CD14-positive monocyte (primary cell): ENCODE data around the gene RAB40C. TPM values are rescaled to one million over a fixed set of nuclear protein-coding genes. Genes with fewer than 3 reads are reported as not detected.

Source experiments
- DNase-seq, 3 donors: peaks; one replicate each; pipeline ENCODE4 v3.0.0-alpha.2; 2011 to 2022
- H2AFZ ChIP-seq: 2 replicates; pipeline ENCODE4 v1.6.0; 2012; ENCODE audit warnings: mild to moderate bottlenecking, low read depth, low read length, inconsistent platforms; ENCODE audit not compliant: insufficient read depth, poor library complexity, severe bottlenecking
- H3K27ac ChIP-seq, 2 donors: 1 replicate in 1 of 2; 2 replicates in 1 of 2; pipeline ENCODE4 v1.5.1; 2012 to 2013; ENCODE audit warnings: low read length in 2 of 2, control low read depth in 1 of 2, inconsistent platforms in 1 of 2, low read depth in 1 of 2, mild to moderate bottlenecking in 1 of 2
- H3K27me3 ChIP-seq, 2 donors: one replicate each; pipeline versions ENCODE4 v1.6.0 to v1.6.1; 2011 to 2013; ENCODE audit warnings: low read length in 2 of 2; ENCODE audit not compliant: control insufficient read depth in 2 of 2, insufficient read depth in 2 of 2
- H3K36me3 ChIP-seq, 2 donors: replicated peaks in 1 of 2; 1 replicate in 1 of 2; 2 replicates in 1 of 2; pipeline versions ENCODE4 v1.5.1 to v1.6.1; 2012 to 2013; ENCODE audit warnings: low read length in 2 of 2, control low read depth in 1 of 2, inconsistent platforms in 1 of 2, mild to moderate bottlenecking in 1 of 2; ENCODE audit not compliant: insufficient read depth in 2 of 2, control insufficient read depth in 1 of 2
- H3K4me1 ChIP-seq, 2 donors: 1 replicate in 1 of 2; 2 replicates in 1 of 2; pipeline versions ENCODE4 v1.5.1 to v1.6.1; 2012 to 2013; ENCODE audit warnings: low read length in 2 of 2, control low read depth in 1 of 2, inconsistent platforms in 1 of 2, mild to moderate bottlenecking in 1 of 2, moderate library complexity in 1 of 2; ENCODE audit not compliant: insufficient read depth in 2 of 2, control insufficient read depth in 1 of 2
- H3K4me2 ChIP-seq: replicated peaks from 2 replicates; pipeline ENCODE3; 2012; ENCODE audit warnings: low read length, moderate library complexity, mild to moderate bottlenecking; ENCODE audit not compliant: poor library complexity, severe bottlenecking; ENCODE audit errors: extremely low read depth
- H3K4me3 ChIP-seq, 3 experiments: fragments of 200-600 bp in 1 of 3; sonication (generic) in 1 of 3; replicated peaks in 1 of 3; 1 replicate in 2 of 3; 2 replicates in 1 of 3; pipeline ENCODE4 v1.5.1; 2011 to 2013; ENCODE audit warnings: low read length in 3 of 3, mild to moderate bottlenecking in 3 of 3, control low read depth in 2 of 3, low read depth in 2 of 3, inconsistent platforms in 1 of 3, moderate library complexity in 1 of 3
- H3K79me2 ChIP-seq: 2 replicates; pipeline ENCODE4 v1.6.0; 2012; ENCODE audit warnings: mild to moderate bottlenecking, control low read depth, inconsistent platforms, low read length, moderate library complexity; ENCODE audit not compliant: insufficient read depth
- H3K9ac ChIP-seq: 2 replicates; pipeline ENCODE4 v1.6.0; 2017; ENCODE audit warnings: low read length, mild to moderate bottlenecking; ENCODE audit not compliant: insufficient read depth, poor library complexity, severe bottlenecking
- H3K9me3 ChIP-seq, 2 donors: replicated peaks in 1 of 2; 1 replicate in 1 of 2; 2 replicates in 1 of 2; pipeline versions ENCODE4 v1.5.1 to v1.6.1; 2012 to 2013; ENCODE audit warnings: low read length in 2 of 2, control low read depth in 1 of 2; ENCODE audit not compliant: control insufficient read depth in 1 of 2, insufficient read depth in 1 of 2
- H4K20me1 ChIP-seq: 2 replicates; pipeline ENCODE4 v1.6.0; 2012; ENCODE audit warnings: mild to moderate bottlenecking, low read length, control low read depth, moderate library complexity; ENCODE audit not compliant: insufficient read depth
- H3K27ac Mint-ChIP-seq, 7 donors: one replicate each; pipeline ENCODE4 v1.8.0; 2020; ENCODE audit warnings: mild to moderate bottlenecking in 7 of 7, mixed read lengths in 7 of 7, moderate library complexity in 6 of 7, inconsistent platforms in 2 of 7
- H3K27me3 Mint-ChIP-seq, 3 donors: one replicate each; pipeline ENCODE4 v1.8.0; 2021 to 2022; ENCODE audit warnings: low read depth in 3 of 3, mild to moderate bottlenecking in 3 of 3, mixed read lengths in 3 of 3, moderate library complexity in 3 of 3, inconsistent platforms in 1 of 3
- H3K36me3 Mint-ChIP-seq, 2 donors: one replicate each; pipeline ENCODE4 v1.8.0; 2020; ENCODE audit warnings: mixed read lengths in 2 of 2, inconsistent platforms in 1 of 2, mild to moderate bottlenecking in 1 of 2
- H3K4me1 Mint-ChIP-seq: one replicate; pipeline ENCODE4 v1.8.0; 2020; ENCODE audit warnings: mild to moderate bottlenecking, mixed read lengths
- H3K4me3 Mint-ChIP-seq, 2 donors: one replicate each; pipeline ENCODE4 v1.8.0; 2020; ENCODE audit warnings: mild to moderate bottlenecking in 2 of 2, mixed read lengths in 2 of 2, moderate library complexity in 1 of 2
- H3K9me3 Mint-ChIP-seq, 7 donors: one replicate each; pipeline ENCODE4 v1.8.0; 2020 to 2022; ENCODE audit warnings: mixed read lengths in 7 of 7, mild to moderate bottlenecking in 6 of 7, moderate library complexity in 6 of 7, inconsistent platforms in 2 of 7
- WGBS: methylation state at CpG from one replicate; pipeline ENCODE4 v1.1.5; 2013; ENCODE audit warnings: missing lambda C conversion rate; ENCODE audit not compliant: insufficient coverage; 5-methylcytosine and 5-hydroxymethylcytosine counted together
- intact Hi-C, 2 donors: fragments of 100-400 bp; cut with micrococcal nuclease; formaldehyde crosslinking; loops; one replicate each; pipeline versions ENCODE4 v1.15.0 to v1.15.1; 2023
- polyA plus RNA-seq, 3 donors: library from polyadenylated mRNA; depleted of rRNA in 1 of 3; unstranded in 2 of 3; stranded (reverse) in 1 of 3; fragments of 300-500 nt in 2 of 3; fragments of >200 nt in 1 of 3; fragmentation: Illumina TruSeq in 2 of 3; gene quantifications; 1 replicate in 2 of 3; 2 replicates in 1 of 3; pipeline ENCODE4 v1.2.3, GENCODE V29; 2012 to 2021
- TF ChIP-seq, protein P1 (sequence below): fragments of 200-600 bp; IDR thresholded peaks from one replicate; pipeline ENCODE4 v1.8.0; 2022; ENCODE audit warnings: antibody characterized with exemption, mild to moderate bottlenecking

Gene RAB40C
- polyA plus RNA-seq, 3 donors, result 10.0 to 22.6 (median 10.9) TPM

DNA sequence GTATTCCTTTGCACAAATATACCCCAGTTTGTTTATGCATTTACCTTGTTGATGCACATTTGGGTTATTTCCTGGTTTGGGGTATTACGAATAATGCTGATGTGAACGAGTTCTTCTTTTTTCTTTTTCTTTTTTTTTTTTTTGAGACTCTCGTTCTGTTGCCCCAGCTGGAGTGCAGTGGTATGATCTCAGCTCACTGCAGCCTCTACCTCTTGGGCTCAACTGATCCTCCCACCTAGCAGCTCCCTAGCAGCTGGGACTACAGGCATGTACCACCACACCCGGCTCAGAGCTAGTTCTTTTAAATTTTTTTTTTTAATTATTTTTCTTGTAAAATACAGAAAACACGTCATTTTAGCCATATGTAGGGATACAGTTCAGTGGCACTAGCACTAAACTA, 14.1 kb downstream of the RAB40C start:
- Histone ChIP-seq H3K79me2 (peaks cover 93% of the 10 kb centered on the region), H3K4me2 (no peak overlapping the region), H3K36me3 (peaks cover 9 to 19% of the 10 kb centered on the region in 2 donors), H3K4me1 (no peaks in the 10 kb centered on the region), H3K4me3 (no peak overlapping the region), H3K27ac (no peak overlapping the region), H3K9me3 (peaks cover 0 to 9% of the 10 kb centered on the region in 2 donors), H4K20me1 (peaks cover 95% of the 10 kb centered on the region), H2AFZ (no peak overlapping the region), H3K9ac (no peak overlapping the region), H3K27me3 (no peaks in the 10 kb centered on the region)
- WGBS, result no CpG with 5 or more reads among the region's 5 CpGs
- Mint-ChIP-seq H3K27me3 (peaks cover 0 to 1% (median 0%) of the 10 kb centered on the region in 3 donors), H3K9me3 (peaks cover 0 to 13% (median 8%) of the 10 kb centered on the region in 7 donors), H3K36me3 (peaks cover 12 to 43% of the 10 kb centered on the region in 2 donors), H3K27ac (peak overlapping the region in 1 of 7 donors; percentile 57), H3K4me1 (peaks cover 3% of the 10 kb centered on the region), H3K4me3 (no peak overlapping the region)
- DNase-seq, result no peak
- TF ChIP-seq, protein P1, sequence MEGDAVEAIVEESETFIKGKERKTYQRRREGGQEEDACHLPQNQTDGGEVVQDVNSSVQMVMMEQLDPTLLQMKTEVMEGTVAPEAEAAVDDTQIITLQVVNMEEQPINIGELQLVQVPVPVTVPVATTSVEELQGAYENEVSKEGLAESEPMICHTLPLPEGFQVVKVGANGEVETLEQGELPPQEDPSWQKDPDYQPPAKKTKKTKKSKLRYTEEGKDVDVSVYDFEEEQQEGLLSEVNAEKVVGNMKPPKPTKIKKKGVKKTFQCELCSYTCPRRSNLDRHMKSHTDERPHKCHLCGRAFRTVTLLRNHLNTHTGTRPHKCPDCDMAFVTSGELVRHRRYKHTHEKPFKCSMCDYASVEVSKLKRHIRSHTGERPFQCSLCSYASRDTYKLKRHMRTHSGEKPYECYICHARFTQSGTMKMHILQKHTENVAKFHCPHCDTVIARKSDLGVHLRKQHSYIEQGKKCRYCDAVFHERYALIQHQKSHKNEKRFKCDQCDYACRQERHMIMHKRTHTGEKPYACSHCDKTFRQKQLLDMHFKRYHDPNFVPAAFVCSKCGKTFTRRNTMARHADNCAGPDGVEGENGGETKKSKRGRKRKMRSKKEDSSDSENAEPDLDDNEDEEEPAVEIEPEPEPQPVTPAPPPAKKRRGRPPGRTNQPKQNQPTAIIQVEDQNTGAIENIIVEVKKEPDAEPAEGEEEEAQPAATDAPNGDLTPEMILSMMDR, result no peak
- intact Hi-C loops, result no loop called here

DNA sequence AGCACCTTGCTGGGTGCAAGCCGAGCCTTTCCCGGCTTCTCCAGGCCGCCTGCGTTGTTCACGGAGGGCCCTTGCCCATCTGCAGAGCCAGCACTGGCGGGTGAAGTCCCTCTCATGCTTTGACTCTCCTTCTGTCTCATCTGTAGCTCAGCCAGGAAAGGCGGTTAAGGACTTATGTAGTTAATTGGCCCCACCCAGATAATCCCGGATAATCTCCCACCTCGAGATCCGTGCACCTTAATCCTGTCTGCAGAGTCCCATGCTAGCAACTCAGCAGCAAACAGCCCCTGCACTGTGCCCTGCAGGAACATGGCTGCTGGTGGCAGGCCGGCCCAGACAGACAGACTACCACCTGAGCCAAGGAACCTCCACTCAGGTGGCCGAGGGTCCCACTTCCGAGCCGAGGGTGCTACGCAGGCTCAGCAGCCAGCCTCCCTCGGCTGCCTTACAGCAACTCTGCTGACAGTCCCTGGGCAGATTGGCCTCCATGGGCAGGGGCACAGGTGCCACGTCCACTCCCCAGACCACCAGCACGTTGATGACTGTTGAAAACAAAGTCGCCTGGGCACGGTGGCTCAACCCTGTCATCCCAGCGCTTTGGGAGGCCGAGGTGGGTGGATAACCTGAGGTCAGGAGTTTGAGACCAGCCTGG, 16.9 kb downstream of the RAB40C start:
- Mint-ChIP-seq H3K4me1 (peaks cover 9% of the 10 kb centered on the region), H3K27me3 (no peaks in the 10 kb centered on the region)
- H3K27ac ChIP-seq, result no peak overlapping the region

More for the DNA sequence above, 16.9 kb downstream of the RAB40C start:
- Mint-ChIP-seq H3K4me3 (no peak overlapping the region), H3K36me3 (peaks cover 8 to 32% of the 10 kb centered on the region in 2 donors), H3K9me3 (peaks cover 0 to 24% (median 9%) of the 10 kb centered on the region in 7 donors), H3K27ac (no peak overlapping the region)
- no peak overlapping the region for H3K9ac ChIP-seq
- H3K79me2 ChIP-seq, result peaks cover 92% of the 10 kb centered on the region
- H3K36me3 ChIP-seq, result no peaks in the 10 kb centered on the region
- intact Hi-C loops, result no loop called here
- no peaks in the 10 kb centered on the region for H3K4me1 ChIP-seq
- no peak overlapping the region for H3K4me2 ChIP-seq
- no peak overlapping the region for H2AFZ ChIP-seq
- H3K4me3 ChIP-seq, result no peak overlapping the region
- H4K20me1 ChIP-seq, result peaks cover 94% of the 10 kb centered on the region
- 98% methylated on average over 16 of the region's 22 CpGs for WGBS
- H3K9me3 ChIP-seq, result peaks cover 0 to 9% of the 10 kb centered on the region in 2 donors
- no peaks in the 10 kb centered on the region for H3K27me3 ChIP-seq
- TF ChIP-seq, protein P1, result no peak
- DNase-seq, result no peak
